OCI-LY7 (cell line): ENCODE data around the gene SCN8A. TPM values are rescaled to one million over a fixed set of nuclear protein-coding genes. Genes with fewer than 3 reads are reported as not detected.

Experiments
- BruUV-seq: library from RNA; stranded (reverse); fragments of 400-500 nt; replicated peaks from 2 replicates; lab custom pipeline; 2021; lab: Mats Ljungman, UMichigan
- CTCF ChIA-PET: fragments of 300-600 bp; sonication (Branson Sonifier 250); formaldehyde crosslinking; loops from one replicate; lab custom pipeline; 2022; ENCODE audit warnings: antibody characterized with exemption; ENCODE audit not compliant: unreplicated experiment; lab: Charles Lee
- POLR2A ChIA-PET: fragments of 300-600 bp; sonication (Branson Sonifier 250); formaldehyde crosslinking; loops from one replicate; lab custom pipeline; 2022; ENCODE audit warnings: antibody characterized with exemption; lab: Charles Lee
- DNase-seq: peaks from one replicate; pipeline ENCODE4 v3.0.0-alpha.2; 2015; ENCODE audit warnings: low spot score
- H2AFZ ChIP-seq: fragments of 200-600 bp; sonication (generic), shearing (Covaris generic); 2 replicates; pipeline ENCODE4 v1.6.1; 2014; ENCODE audit warnings: mild to moderate bottlenecking, antibody characterized with exemption, low read length, moderate library complexity
- H3K27ac ChIP-seq: fragments of 200-600 bp; sonication (generic); 2 replicates; pipeline ENCODE4 v1.5.1; 2014; ENCODE audit warnings: mixed run types, low read depth, mild to moderate bottlenecking, moderate library complexity, low read length, inconsistent platforms; ENCODE audit not compliant: poor library complexity, severe bottlenecking
- H3K36me3 ChIP-seq: fragments of 200-600 bp; sonication (generic); 2 replicates; pipeline ENCODE4 v1.6.1; 2014; ENCODE audit warnings: mild to moderate bottlenecking, antibody characterized with exemption, low read length, moderate library complexity, mixed read lengths; ENCODE audit not compliant: insufficient read depth
- H3K4me1 ChIP-seq: fragments of 200-600 bp; sonication (generic); 2 replicates; pipeline ENCODE4 v1.5.1; 2014; ENCODE audit warnings: mild to moderate bottlenecking, low read length; ENCODE audit not compliant: insufficient read depth, poor library complexity, severe bottlenecking
- H3K4me2 ChIP-seq: fragments of 200-600 bp; sonication (generic); 2 replicates; pipeline ENCODE4 v1.6.1; 2014; ENCODE audit warnings: mild to moderate bottlenecking, low read length
- H3K4me3 ChIP-seq: fragments of 200-600 bp; sonication (generic); 2 replicates; pipeline ENCODE4 v1.5.1; 2014; ENCODE audit warnings: mild to moderate bottlenecking, low read depth, low read length; ENCODE audit not compliant: poor library complexity, severe bottlenecking
- H3K79me2 ChIP-seq: fragments of 200-600 bp; sonication (generic); 2 replicates; pipeline ENCODE4 v1.6.1; 2016; ENCODE audit warnings: low read depth, mild to moderate bottlenecking, low read length, moderate library complexity, mixed read lengths; ENCODE audit not compliant: insufficient read depth
- H3K9me2 ChIP-seq: fragments of 200-600 bp; sonication (generic); 2 replicates; pipeline ENCODE4 v1.6.1; 2016; ENCODE audit warnings: mild to moderate bottlenecking, low read length, mixed read lengths; ENCODE audit not compliant: insufficient read depth
- H3K9me3 ChIP-seq: fragments of 200-600 bp; sonication (generic); 2 replicates; pipeline ENCODE4 v1.6.1; 2014; ENCODE audit warnings: mild to moderate bottlenecking, mixed run types, low read length, mixed read lengths
- H4K20me1 ChIP-seq: fragments of 200-600 bp; sonication (generic); 2 replicates; pipeline ENCODE4 v1.6.1; 2014; ENCODE audit warnings: mild to moderate bottlenecking, antibody characterized with exemption, low read length, moderate library complexity, mixed read lengths; ENCODE audit not compliant: insufficient read depth
- CTCF ChIP-seq: fragments of 200-600 bp; sonication (generic); conservative IDR thresholded peaks from 2 replicates; pipeline ENCODE4 v1.5.1; 2014; ENCODE audit warnings: mild to moderate bottlenecking, antibody characterized with exemption, low read length, moderate library complexity, mixed read lengths
- EZH2phosphoT487 ChIP-seq: fragments of 200-600 bp; sonication (generic); IDR thresholded peaks from 2 replicates; pipeline ENCODE4 v1.6.1; 2018; ENCODE audit warnings: low read depth, borderline replicate concordance, mild to moderate bottlenecking, mixed run types, antibody characterized with exemption, low read length, moderate library complexity, mixed read lengths
- intact Hi-C: fragments of 100-400 bp; cut with micrococcal nuclease; formaldehyde crosslinking; loops from one replicate; pipeline ENCODE4 v1.10.0; 2022; ENCODE audit not compliant: unreplicated experiment
- total RNA-seq, 2 experiments: library from RNA; depleted of rRNA in 1 of 2; stranded (reverse); fragments of >200 nt in 1 of 2; shearing (Covaris generic) in 1 of 2; gene quantifications; 2 replicates each; pipeline ENCODE4 v1.2.3, GENCODE V29; 2014 to 2022

SCN8A gene
- total RNA-seq, 2 experiments from 2014 or later, result 0.88 to 2.6 TPM

GRCh38 chr12:51726161-51726560 is 135.1 kb downstream of the SCN8A start:
- Histone ChIP-seq H3K27ac (no peak overlapping the region), H3K4me2 (no peak overlapping the region), H3K9me2 (no peaks in the 10 kb centered on the region), H3K4me3 (no peak overlapping the region), H3K79me2 (no peaks in the 10 kb centered on the region), H2AFZ (no peak overlapping the region), H3K36me3 (no peaks in the 10 kb centered on the region), H4K20me1 (no peaks in the 10 kb centered on the region), H3K9me3 (no peaks in the 10 kb centered on the region), H3K4me1 (no peaks in the 10 kb centered on the region)
- no peak for DNase-seq
- intact Hi-C loops, result no loop called here
- ChIA-PET CTCF (no interaction called here), POLR2A (no interaction called here)
- no peak for TF ChIP-seq EZH2phosphoT487
- TF ChIP-seq CTCF, result no peak
- BruUV-seq, result no TSS peak

- no peaks in the 10 kb centered on the region for H4K20me1 ChIP-seq
These were observed 135.9 kb downstream of the SCN8A start for GRCh38 chr12:51726931-51727330.

GRCh38 chr12:51729331-51729730 is 138.3 kb downstream of the SCN8A start:
- Histone ChIP-seq H2AFZ (no peak overlapping the region), H3K4me2 (no peak overlapping the region), H4K20me1 (no peaks in the 10 kb centered on the region), H3K79me2 (no peaks in the 10 kb centered on the region), H3K36me3 (no peaks in the 10 kb centered on the region), H3K27ac (no peak overlapping the region), H3K4me1 (no peaks in the 10 kb centered on the region), H3K9me3 (no peaks in the 10 kb centered on the region; the same call in 1 of the 2 replicates), H3K9me2 (no peaks in the 10 kb centered on the region), H3K4me3 (no peak overlapping the region)
- no peak for DNase-seq
- BruUV-seq, result no TSS peak
- CTCF ChIA-PET, result no interaction called here
- intact Hi-C loops, result no loop called here
- POLR2A ChIA-PET, result no interaction called here
- TF ChIP-seq EZH2phosphoT487 (no peak), CTCF (no peak)

More at GRCh38 chr12:51726931-51727330, 135.9 kb downstream of the SCN8A start:
- Histone ChIP-seq H3K4me1 (no peaks in the 10 kb centered on the region), H2AFZ (no peak overlapping the region), H3K36me3 (no peaks in the 10 kb centered on the region), H3K27ac (no peak overlapping the region), H3K9me2 (no peaks in the 10 kb centered on the region), H3K9me3 (no peaks in the 10 kb centered on the region), H3K79me2 (no peaks in the 10 kb centered on the region), H3K4me2 (no peak overlapping the region), H3K4me3 (no peak overlapping the region)
- CTCF ChIA-PET, result no interaction called here
- BruUV-seq, result no TSS peak
- intact Hi-C loops, result no loop called here
- TF ChIP-seq EZH2phosphoT487 (no peak), CTCF (no peak)
- POLR2A ChIA-PET, result no interaction called here
- DNase-seq, result no peak
